ENCODE data around the gene KNSTRN. TPM values are rescaled to one million over a fixed set of nuclear protein-coding genes. Genes with fewer than 3 reads are reported as not detected.

Gene KNSTRN
- total and polyA plus RNA-seq, 2 of the 8 experiments (the other 6 are each of a cell fraction or from before 2014, with no cell fraction given) = 25.1 to 79.4 TPM

GRCh38 chr15:40439461-40439959 lies 57.0 kb downstream of the KNSTRN start:
- Histone ChIP-seq H4K91ac (replicated peaks; ENCODE audit: insufficient read length, low read length) (peak overlapping the region; percentile 92), H2BK120ac (replicated peaks; ENCODE audit: low read depth, low read length) (peak overlapping the region; percentile 50), H4K20me1 (replicated peaks in 1 of 2; ENCODE audit: control insufficient read depth in 1 of 2, insufficient read depth in 2 of 2, low read length in 2 of 2) (peaks cover 23% of the 10 kb centered on the region in 2 experiments), H2BK5ac (ENCODE audit: low read depth, low read length) (peak overlapping the region; percentile 93), H2BK12ac (ENCODE audit: low read depth, low read length) (peak overlapping the region; percentile 87; the same call in 1 of the 2 replicates), H2BK15ac (ENCODE audit: low read length) (peak overlapping the region; percentile 94; the same call in 1 of the 2 replicates), H3K23ac (ENCODE audit: insufficient read length) (no peak overlapping the region), H3K27me3 (replicated peaks in 1 of 4; ENCODE audit: control insufficient read depth in 3 of 4, extremely low read depth in 1 of 4, insufficient read depth in 3 of 4, low read length in 3 of 4) (peaks cover 0 to 23% (median 11%) of the 10 kb centered on the region in 4 experiments; a peak in 5 of 7 replicates), H3K79me1 (ENCODE audit: low read depth, low read length) (peaks cover 9% of the 10 kb centered on the region; the same call in 1 of the 2 replicates), H3K18ac (ENCODE audit: extremely low read depth, low read length) (peak overlapping the region; percentile 93), H3K36me3 (ENCODE audit: control insufficient read depth in 2 of 4, insufficient read depth in 4 of 4, low read length in 3 of 4) (0 out of 8 replicates have a peak, but pooled peaks cover 0 to 2% (median 0%) of the 10 kb centered on the region in 4 experiments), H3K79me2 (ENCODE audit: control insufficient read depth in 1 of 2, insufficient read depth in 2 of 2, low read length in 2 of 2) (peaks cover 24 to 43% of the 10 kb centered on the region in 2 experiments), H3K56ac (replicated peaks; ENCODE audit: insufficient read length, low read depth, low read length) (peak overlapping the region; percentile 83), H2BK20ac (ENCODE audit: low read length) (peak overlapping the region; percentile 61; the same call in 1 of the 2 replicates), H3K4ac (replicated peaks; ENCODE audit: insufficient read length, low read depth, low read length) (peak overlapping the region; percentile 55), H3K9me3 (ENCODE audit: insufficient read depth in 2 of 2, low read depth in 1 of 2, low read length in 1 of 2) (no peaks in the 10 kb centered on the region), H2AFZ (ENCODE audit: low read length) (no peak overlapping the region; the same call in 1 of the 2 replicates), H3K9ac (replicated peaks in 1 of 4; ENCODE audit: extremely low read depth in 1 of 4, low read depth in 3 of 4, low read length in 3 of 4) (peak overlapping the region in 3 of 4 experiments; percentile 69 to 77 (median 74); a peak in 6 of 7 replicates), H4K8ac (ENCODE audit: extremely low read depth, insufficient read depth, low read length) (peak overlapping the region; percentile 74), H3K27ac (ENCODE audit: low read depth, low read length) (peak overlapping the region; percentile 75), H2AK5ac (ENCODE audit: low read depth, low read length) (peak overlapping the region; percentile 53; the same call in 1 of the 2 replicates), H3K14ac (ENCODE audit: insufficient read length) (no peak overlapping the region), H3K4me3 (ENCODE audit: extremely low read depth in 1 of 4, insufficient read depth in 2 of 4, low read depth in 3 of 4, low read length in 4 of 4) (peak overlapping the region; percentile 73 to 97 (median 81)), H3K4me2 (ENCODE audit: insufficient read depth in 1 of 2, low read depth in 2 of 2, low read length in 2 of 2) (peak overlapping the region; percentile 98 to 100), H4K5ac (ENCODE audit: insufficient read length, low read depth, low read length) (peak overlapping the region; percentile 68), H3K4me1 (replicated peaks in 1 of 4; ENCODE audit: control insufficient read depth in 3 of 4, insufficient read depth in 4 of 4, low read length in 3 of 4) (peaks cover 19 to 53% (median 39%) of the 10 kb centered on the region in 4 experiments), H3K23me2 (ENCODE audit: low read depth, low read length) (peaks cover 26% of the 10 kb centered on the region)
- DNase-seq (ENCODE audit: low read depth in 1 of 2, low spot score in 2 of 2) = peak; percentile 68 to 75
- WGBS, 2 experiments (ENCODE audit: extremely low coverage in 1 of 2, insufficient coverage in 1 of 2, insufficient read length in 1 of 2, insufficient replicate concordance in 2 of 2, low coverage in 1 of 2, low lambda C conversion rate in 2 of 2, missing lambda C conversion rate in 1 of 2) = 2% methylated on average over 14 of the region's 15 CpGs; no CpG with 5 or more reads in 1 of the 2 experiments
- ChIA-PET CTCF (ENCODE audit: partially characterized antibody) (interaction anchor here (0.7 to 1.3 kb wide), 10 partner anchors 9 to 132 kb away, joined by 3 to 6 read pairs (median 4); partner anchors contain the start of gene PLCB2), POLR2A (ENCODE audit: partially characterized antibody) (interaction anchor here (0.7 to 3.3 kb wide), 19 partner anchors 9 to 404 kb away, joined by 3 to 36 read pairs (median 4); partner anchors contain the start of genes CHST14, IVD, KNSTRN and PAK6)
- no peak for FAIRE-seq
- TF ChIP-seq SP1 (IDR thresholded peaks at IDR 0.05; ENCODE audit: low read depth, low read length) (peak; percentile 57; the same call in 1 of the 2 replicates), CBX8 (IDR thresholded peaks at IDR 0.05; ENCODE audit: borderline replicate concordance, low read depth, low read length) (no peak), ASH2L (IDR thresholded peaks at IDR 0.05; ENCODE audit: low read length) (peak; percentile 38), JUN (IDR thresholded peaks at IDR 0.05; ENCODE audit: low read depth, low read length) (no peak), MAX (IDR thresholded peaks at IDR 0.05) (0 out of 2 replicates have a peak, but pooled peaks have one; percentile 7), FOSL1 (IDR thresholded peaks at IDR 0.05; ENCODE audit: insufficient read depth, low read depth, low read length) (no peak), KDM5A (IDR thresholded peaks at IDR 0.05; ENCODE audit: low read length) (no peak), POLR2AphosphoS5 (IDR thresholded peaks at IDR 0.05; ENCODE audit: low read depth, low read length) (peak; percentile 51; the same call in 1 of the 2 replicates), CTBP2 (IDR thresholded peaks at IDR 0.05; ENCODE audit: borderline replicate concordance, insufficient read depth, insufficient read length, low read length) (no peak), HDAC6 (IDR thresholded peaks at IDR 0.05; ENCODE audit: low read depth, low read length) (no peak), EGR1 (IDR thresholded peaks at IDR 0.05; ENCODE audit: borderline replicate concordance, low read depth, low read length) (no peak), TAF7 (optimal IDR thresholded peaks at IDR 0.05; ENCODE audit: borderline replicate concordance, low read depth, low read length) (no peak)

Measured in H1 (cell line).